HG03457 (cell line): ENCODE results near the gene TRMT112.
A peak's percentile ranks its signal among the peaks of the same experiment; 100 is the strongest.

Experiments
- ATAC-seq: cut with Tn5 transposase; IDR thresholded peaks from one replicate; pipeline ENCODE4 v1.9.1; 2021; ENCODE audit warnings: moderate number of reproducible peaks; ENCODE audit not compliant: unreplicated experiment

TRMT112 gene

GRCh38 chr11:64351136-64351631 is 33.8 kb upstream of the TRMT112 start:
- ATAC-seq, result no peak

GRCh38 chr11:64349404-64349803 is 32.0 kb upstream of the TRMT112 start:
- ATAC-seq, result no peak

- ATAC-seq, result no peak
Measured at GRCh38 chr11:64349025-64349387, 31.6 kb upstream of the TRMT112 start.

- ATAC-seq, result no peak
Measured at GRCh38 chr11:64348383-64349024, 31.1 kb upstream of the TRMT112 start.

GRCh38 chr11:64347193-64347867 is 30.0 kb upstream of the TRMT112 start:
- ATAC-seq, result no peak

- no peak for ATAC-seq
Measured at GRCh38 chr11:64344787-64345186, 27.4 kb upstream of the TRMT112 start.

- ATAC-seq, result no peak
Measured at GRCh38 chr11:64343767-64344559, 26.6 kb upstream of the TRMT112 start.

GRCh38 chr11:64342869-64343745 is 25.7 kb upstream of the TRMT112 start:
- ATAC-seq, result no peak

GRCh38 chr11:64341851-64342791 is 24.8 kb upstream of the TRMT112 start:
- ATAC-seq, result no peak

- ATAC-seq, result no peak
Measured at GRCh38 chr11:64341429-64341828, 24.1 kb upstream of the TRMT112 start.

GRCh38 chr11:64340671-64341335 is 23.4 kb upstream of the TRMT112 start:
- no peak for ATAC-seq

- ATAC-seq, result peak; percentile 31
Measured at GRCh38 chr11:64339754-64340408, 22.5 kb upstream of the TRMT112 start, which contains the start of gene CCDC88B. Gene CCDC88B, plus strand, starts transcription at chr11:64340204. Its CDS starts 63 bp downstream, at chr11:64340267.

GRCh38 chr11:64339286-64339685 is 21.9 kb upstream of the TRMT112 start:
- no peak for ATAC-seq

- no peak for ATAC-seq
Measured at GRCh38 chr11:64338716-64339115, 21.4 kb upstream of the TRMT112 start.

- no peak for ATAC-seq
Measured at GRCh38 chr11:64337538-64338249, 20.3 kb upstream of the TRMT112 start.

GRCh38 chr11:64334764-64335735 is 17.7 kb upstream of the TRMT112 start:
- ATAC-seq, result peak; percentile 52

GRCh38 chr11:64333556-64333955 is 16.2 kb upstream of the TRMT112 start:
- ATAC-seq, result no peak
